HepG2 (cell line): ENCODE results near the gene ACAP2. TPM values are rescaled to one million over a fixed set of nuclear protein-coding genes. Genes with fewer than 3 reads are reported as not detected.

Source experiments
- ATAC-seq: fragments of 200-7000 bp; cut with Tn5 transposase; 3 replicates; pipeline ENCODE4 v1.9.1; 2020; ENCODE audit warnings: mild to moderate bottlenecking, moderate library complexity
- BruUV-seq: library from RNA; stranded (reverse); fragments of 400-500 nt; replicated peaks from 2 replicates; lab custom pipeline; 2021; lab: Mats Ljungman, UMichigan
- CTCF ChIA-PET: fragments of 300-600 bp; formaldehyde crosslinking; extraction: SDS; loops from one replicate; lab custom pipeline; 2021; ENCODE audit warnings: low total read pairs, inconsistent platforms, low intra/inter-chr PET ratio; lab: Yijun Ruan, JAX
- POLR2A ChIA-PET: fragments of 350-600 bp; sonication (Branson Sonifier 250); formaldehyde crosslinking; loops from one replicate; lab custom pipeline; 2020; ENCODE audit warnings: antibody characterized with exemption, inconsistent platforms; lab: Yijun Ruan, JAX
- DNase-seq: peaks from one replicate; pipeline ENCODE4 v3.0.0-alpha.2; 2015; ENCODE audit warnings: low spot score
- FAIRE-seq: peaks from 3 replicates; lab custom pipeline; 2011; peaks lifted over from hg19 to GRCh38; lab: Jason Lieb, UNC
- H2AFZ ChIP-seq: one replicate; pipeline ENCODE4 v1.6.1; 2011; ENCODE audit warnings: low read length, inconsistent platforms
- H3K27ac ChIP-seq: fragments of 300-600 bp; 3 replicates; pipeline ENCODE4 v1.8.0; 2011; ENCODE audit warnings: mixed run types, mild to moderate bottlenecking, mixed read lengths, low read length, inconsistent platforms; ENCODE audit not compliant: insufficient read depth; ENCODE audit errors: extremely low read length
- H3K27me3 ChIP-seq, 2 experiments: fragments of 200-600 bp in 1 of 2; 2 replicates in 1 of 2; 3 replicates in 1 of 2; pipeline versions ENCODE4 v1.6.0 to v1.8.0; 2011; ENCODE audit warnings: low read length in 2 of 2, mild to moderate bottlenecking in 2 of 2, moderate library complexity in 2 of 2, inconsistent platforms in 1 of 2; ENCODE audit not compliant: insufficient read depth in 2 of 2, control insufficient read depth in 1 of 2
- H3K36me3 ChIP-seq, 2 experiments: fragments of 200-600 bp in 1 of 2; replicated peaks in 1 of 2; 2 replicates in 1 of 2; 3 replicates in 1 of 2; pipeline versions ENCODE4 v1.5.1 to v1.8.0; 2011; ENCODE audit warnings: low read length in 2 of 2, inconsistent platforms in 1 of 2; ENCODE audit not compliant: insufficient read depth in 2 of 2, control insufficient read depth in 1 of 2
- H3K4me1 ChIP-seq: 2 replicates; pipeline ENCODE4 v1.5.1; 2012; ENCODE audit warnings: low read length, inconsistent platforms; ENCODE audit not compliant: insufficient read depth
- H3K4me2 ChIP-seq: 2 replicates; pipeline ENCODE4 v1.6.0; 2011; ENCODE audit warnings: low read depth, low read length, inconsistent platforms
- H3K4me3 ChIP-seq, 3 experiments: fragments of 200-600 bp in 1 of 3; sonication (generic), shearing (Covaris generic) in 1 of 3; replicated peaks in 1 of 3; 2 replicates each; pipeline ENCODE4 v1.5.1; 2011 to 2016; ENCODE audit warnings: low read length in 3 of 3, inconsistent platforms in 2 of 3, low read depth in 2 of 3, mild to moderate bottlenecking in 2 of 3, control low read depth in 1 of 3, mixed read lengths in 1 of 3; ENCODE audit not compliant: insufficient read depth in 1 of 3
- H3K79me2 ChIP-seq: one replicate; pipeline ENCODE4 v1.6.1; 2011; ENCODE audit warnings: low read length, inconsistent platforms; ENCODE audit not compliant: insufficient read depth
- H3K9ac ChIP-seq: 2 replicates; pipeline ENCODE4 v1.6.0; 2011; ENCODE audit warnings: mild to moderate bottlenecking, low read depth, low read length, inconsistent platforms; ENCODE audit not compliant: insufficient read depth
- H3K9me3 ChIP-seq: 2 replicates; pipeline ENCODE4 v1.5.1; 2012; ENCODE audit warnings: mild to moderate bottlenecking, low read length
- H4K20me1 ChIP-seq: 2 replicates; pipeline ENCODE4 v1.6.0; 2011; ENCODE audit warnings: inconsistent platforms, mild to moderate bottlenecking, low read length, moderate library complexity; ENCODE audit not compliant: insufficient read depth
- ADNP ChIP-seq: sonication (generic); formaldehyde crosslinking; IDR thresholded peaks from 2 replicates; pipeline ENCODE4 v1.4.0; 2020; ENCODE audit warnings: missing genetic modification reagents
- FIP1L1 ChIP-seq: fragments of 200-400 bp; formaldehyde crosslinking; IDR thresholded peaks from 2 replicates; pipeline ENCODE4 v1.6.1; 2018; ENCODE audit warnings: low read depth, mild to moderate bottlenecking, low read length, moderate library complexity, borderline replicate concordance; ENCODE audit not compliant: insufficient read depth
- GATAD2A ChIP-seq: IDR thresholded peaks from 2 replicates; pipeline ENCODE4 v1.6.1; 2016
- MAZ ChIP-seq, 2 experiments: sonication (generic) in 1 of 2; formaldehyde crosslinking in 1 of 2; IDR thresholded peaks; 2 replicates each; pipeline versions ENCODE4 v1.5.0 to v1.6.1; 2012 to 2020; ENCODE audit warnings: low read depth in 2 of 2, mild to moderate bottlenecking in 2 of 2, borderline replicate concordance in 1 of 2, improper control_type of control experiment in 1 of 2, low read length in 1 of 2, missing genetic modification reagents in 1 of 2, moderate library complexity in 1 of 2
- NFE2L2 ChIP-seq: fragments of 150-350 bp; IDR thresholded peaks from 2 replicates; pipeline ENCODE4 v1.6.1; 2014; ENCODE audit warnings: low read length
- PRMT3 ChIP-seq: sonication (generic); formaldehyde crosslinking; IDR thresholded peaks from 2 replicates; pipeline ENCODE4 v1.8.1; 2022; ENCODE audit warnings: low read depth, mild to moderate bottlenecking, moderate library complexity, missing genetic modification reagents, borderline replicate concordance
- RFX1 ChIP-seq: fragments of 450-650 bp; IDR thresholded peaks from 2 replicates; pipeline ENCODE4 v1.6.1; 2017
- RFXAP ChIP-seq: sonication (generic); formaldehyde crosslinking; IDR thresholded peaks from 2 replicates; pipeline ENCODE4 v1.4.0; 2020; ENCODE audit warnings: missing genetic modification reagents, borderline replicate concordance
- TAF1 ChIP-seq: sonication (generic); formaldehyde crosslinking; IDR thresholded peaks from 2 replicates; pipeline ENCODE4 v1.4.0; 2020; ENCODE audit warnings: missing genetic modification reagents
- TCF7 ChIP-seq: sonication (generic); IDR thresholded peaks from 2 replicates; pipeline ENCODE4 v1.6.1; 2016; ENCODE audit warnings: antibody characterized with exemption, low read depth
- ZFYVE20 ChIP-seq: sonication (generic); formaldehyde crosslinking; IDR thresholded peaks from 2 replicates; pipeline ENCODE4 v1.8.0; 2023; ENCODE audit warnings: low read depth, mild to moderate bottlenecking, moderate library complexity, missing genetic modification reagents, borderline replicate concordance
- ZNF781 ChIP-seq: sonication (generic); formaldehyde crosslinking; IDR thresholded peaks from 2 replicates; pipeline ENCODE4 v1.5.1; 2020; ENCODE audit warnings: borderline replicate concordance, mild to moderate bottlenecking, missing genetic modification reagents; ENCODE audit errors: not compliant biosample characterization
- ZNF788 ChIP-seq: sonication (generic); formaldehyde crosslinking; IDR thresholded peaks from 2 replicates; pipeline ENCODE4 v1.5.0; 2020; ENCODE audit warnings: mild to moderate bottlenecking, missing genetic modification reagents, borderline replicate concordance
- ZSCAN5A ChIP-seq: sonication (generic); formaldehyde crosslinking; IDR thresholded peaks from 2 replicates; pipeline ENCODE4 v1.8.0; 2022; ENCODE audit warnings: mild to moderate bottlenecking, missing genetic modification reagents, borderline replicate concordance
- in situ Hi-C: cut with HindIII; loops from 2 replicates; pipeline ENCODE4 v1.10.0; 2017; ENCODE audit warnings: low pct_unique_long_range_greater_than_20kb; ENCODE audit not compliant: extremely low pct_ligation_motif_present
- intact Hi-C: fragments of 100-400 bp; cut with micrococcal nuclease; formaldehyde crosslinking; loops from one replicate; pipeline ENCODE4 v1.10.0; 2022; ENCODE audit not compliant: unreplicated experiment
- polyA plus RNA-seq, 8 experiments: library from polyadenylated mRNA; depleted of rRNA in 3 of 8; stranded (reverse) in 7 of 8; unstranded in 1 of 8; fragments of >200 nt; fragmentation: Illumina TruSeq in 4 of 8; extraction: Trizol in 4 of 8; gene quantifications; 2 replicates each; pipeline versions ENCODE4 v1.2.1 to v1.2.3, GENCODE V29; 2011 to 2016; ENCODE audit warnings: low read depth in 4 of 8, missing spikeins in 1 of 8, mixed read lengths in 1 of 8; ENCODE audit not compliant: insufficient read depth in 1 of 8
- total RNA-seq, 5 experiments: library from RNA; depleted of rRNA; stranded (reverse); fragments of >200 nt; fragmentation: Illumina TruSeq; extraction: Trizol; gene quantifications; 2 replicates each; pipeline ENCODE4 v1.2.3, GENCODE V29; 2016; ENCODE audit warnings: low read depth in 1 of 5
- TF ChIP-seq, protein P1 (sequence below): sonication (generic); formaldehyde crosslinking; IDR thresholded peaks from 2 replicates; pipeline ENCODE4 v1.5.0; 2020; ENCODE audit warnings: missing genetic modification reagents
- TF ChIP-seq, protein P2 (sequence below): sonication (generic); formaldehyde crosslinking; IDR thresholded peaks from 2 replicates; pipeline ENCODE4 v1.4.0; 2020; ENCODE audit warnings: missing genetic modification reagents; ENCODE audit errors: not compliant biosample characterization

Gene ACAP2
- total and polyA plus RNA-seq, 2 of the 13 experiments (the other 11 are each of a cell fraction or from before 2014, with no cell fraction given), result 7.3 to 23.9 TPM

- no peak for TF ChIP-seq FIP1L1
- no peak for TF ChIP-seq ZSCAN5A (CRISPR knock-in tag)
- TF ChIP-seq TCF7, result no peak
- TF ChIP-seq RFX1, result no peak
- TF ChIP-seq MAZ (IDR thresholded peaks at IDR 0.05; ENCODE audit: borderline replicate concordance, low read depth, low read length), result no peak
- TF ChIP-seq MAZ (CRISPR knock-in tag; IDR thresholded peaks at IDR 0.05; ENCODE audit: low read depth), result no peak
- no peak for TF ChIP-seq ZNF788
- no peak for TF ChIP-seq GATAD2A (CRISPR knock-in tag)
Measured at GRCh38 chr3:195416795-195417194, 26.0 kb downstream of the ACAP2 start (continued).

DNA sequence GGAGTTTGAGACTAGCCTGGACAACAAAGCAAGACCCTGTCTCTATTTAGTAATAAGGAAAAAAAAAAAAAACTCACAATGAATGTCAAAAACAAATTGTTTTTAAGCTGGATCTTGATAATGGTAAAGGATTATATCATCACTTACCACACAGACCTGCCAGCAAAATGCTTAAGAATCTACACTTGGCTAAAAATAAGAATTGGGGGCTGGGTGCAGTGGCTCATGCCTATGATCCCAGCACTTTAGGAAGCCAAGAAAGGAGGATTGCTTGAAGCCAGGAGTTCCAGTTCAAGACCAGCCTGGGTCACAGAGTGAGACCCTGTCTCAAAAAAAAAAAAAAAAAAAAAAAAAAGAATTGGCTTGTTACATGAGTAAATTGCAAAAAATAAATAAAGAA, 31.0 kb downstream of the ACAP2 start:
- Histone ChIP-seq H3K79me2 (peaks cover 2% of the 10 kb centered on the region), H3K4me3 (no peak overlapping the region), H3K27ac (no peak overlapping the region), H2AFZ (no peak overlapping the region), H3K9me3 (no peaks in the 10 kb centered on the region), H3K9ac (no peak overlapping the region), H3K4me2 (no peak overlapping the region), H3K36me3 (no peaks in the 10 kb centered on the region), H3K4me1 (no peaks in the 10 kb centered on the region), H4K20me1 (no peaks in the 10 kb centered on the region), H3K27me3 (no peaks in the 10 kb centered on the region)
- intact Hi-C loops, result no loop called here
- in situ Hi-C loops, result no loop called here
- ATAC-seq (no peak), FAIRE-seq (no peak), DNase-seq (no peak)
- CTCF ChIA-PET, result no interaction called here
- no TSS peak for BruUV-seq
- TF ChIP-seq, protein P1, sequence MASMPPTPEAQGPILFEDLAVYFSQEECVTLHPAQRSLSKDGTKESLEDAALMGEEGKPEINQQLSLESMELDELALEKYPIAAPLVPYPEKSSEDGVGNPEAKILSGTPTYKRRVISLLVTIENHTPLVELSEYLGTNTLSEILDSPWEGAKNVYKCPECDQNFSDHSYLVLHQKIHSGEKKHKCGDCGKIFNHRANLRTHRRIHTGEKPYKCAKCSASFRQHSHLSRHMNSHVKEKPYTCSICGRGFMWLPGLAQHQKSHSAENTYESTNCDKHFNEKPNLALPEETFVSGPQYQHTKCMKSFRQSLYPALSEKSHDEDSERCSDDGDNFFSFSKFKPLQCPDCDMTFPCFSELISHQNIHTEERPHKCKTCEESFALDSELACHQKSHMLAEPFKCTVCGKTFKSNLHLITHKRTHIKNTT (CRISPR knock-in tag), result no peak
- TF ChIP-seq PRMT3 (CRISPR knock-in tag), result no peak
- TF ChIP-seq ZFYVE20 (CRISPR knock-in tag), result no peak
- TF ChIP-seq RFXAP (CRISPR knock-in tag), result no peak
- TF ChIP-seq, protein P2, sequence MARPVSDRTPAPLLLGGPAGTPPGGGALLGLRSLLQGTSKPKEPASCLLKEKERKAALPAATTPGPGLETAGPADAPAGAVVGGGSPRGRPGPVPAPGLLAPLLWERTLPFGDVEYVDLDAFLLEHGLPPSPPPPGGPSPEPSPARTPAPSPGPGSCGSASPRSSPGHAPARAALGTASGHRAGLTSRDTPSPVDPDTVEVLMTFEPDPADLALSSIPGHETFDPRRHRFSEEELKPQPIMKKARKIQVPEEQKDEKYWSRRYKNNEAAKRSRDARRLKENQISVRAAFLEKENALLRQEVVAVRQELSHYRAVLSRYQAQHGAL, result no peak
- no peak for TF ChIP-seq NFE2L2
- TF ChIP-seq ADNP (CRISPR knock-in tag), result no peak
- TF ChIP-seq TAF1, result no peak
- no peak for TF ChIP-seq ZNF781 (CRISPR knock-in tag)
- POLR2A ChIA-PET, result no interaction called here
